BJ (cell line): Measurements from ENCODE around the gene CPEB1. TPM values are rescaled to one million over a fixed set of nuclear protein-coding genes. Genes with fewer than 3 reads are reported as not detected.

Source experiments
- CTCF ChIA-PET: fragments of 350-600 bp; formaldehyde crosslinking; extraction: SDS; loops from one replicate; lab custom pipeline; 2021; ENCODE audit warnings: antibody characterized with exemption, inconsistent platforms; lab: Yijun Ruan, JAX
- POLR2A ChIA-PET: fragments of 300-600 bp; sonication (Branson Sonifier 250); formaldehyde crosslinking; extraction: SDS; loops from one replicate; lab custom pipeline; 2021; ENCODE audit warnings: antibody characterized with exemption; lab: Charles Lee
- DNase-seq: peaks from one replicate; pipeline ENCODE4 v3.0.0-alpha.2; 2011; ENCODE audit warnings: low read depth
- H3K27me3 ChIP-seq: 2 replicates; pipeline ENCODE4 v1.6.0; 2011; ENCODE audit warnings: low read length; ENCODE audit not compliant: control insufficient read depth, insufficient read depth
- H3K36me3 ChIP-seq: 2 replicates; pipeline ENCODE4 v1.5.1; 2011; ENCODE audit warnings: low read length; ENCODE audit not compliant: control insufficient read depth, insufficient read depth
- H3K4me3 ChIP-seq: 2 replicates; pipeline ENCODE4 v1.5.1; 2011; ENCODE audit warnings: low read depth, mild to moderate bottlenecking, control low read depth, low read length
- polyA plus RNA-seq: library from polyadenylated mRNA; depleted of rRNA; stranded (reverse); fragments of >200 nt; gene quantifications from 2 replicates; pipeline ENCODE4 v1.2.3, GENCODE V29; 2011
- TF ChIP-seq, protein P1 (sequence below): IDR thresholded peaks from 2 replicates; pipeline ENCODE4 v1.5.1; 2011; ENCODE audit warnings: low read depth, mild to moderate bottlenecking, control low read depth, inconsistent platforms, low read length, moderate library complexity; ENCODE audit not compliant: insufficient read depth

CPEB1 gene
- polyA plus RNA-seq, 1 experiment, result 4.1 TPM

DNA sequence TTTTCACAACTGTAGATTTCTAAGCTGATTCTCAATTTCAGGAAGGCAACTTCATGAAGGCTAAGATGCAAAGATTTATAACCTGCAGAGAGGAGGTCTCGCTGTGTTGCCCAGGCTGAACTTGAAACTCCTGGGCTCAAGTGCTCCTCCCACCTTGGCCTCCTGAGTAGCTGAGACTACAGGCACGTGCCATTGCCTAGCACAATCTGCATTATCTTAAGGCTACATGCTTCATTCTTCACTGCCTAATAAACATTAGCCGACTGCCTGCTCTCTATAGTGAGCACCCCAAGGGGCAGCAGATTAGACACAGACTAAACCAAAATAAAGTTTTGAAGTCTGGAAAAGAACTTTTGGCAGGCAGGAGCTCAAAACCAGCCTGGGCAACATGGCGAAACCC, 17.1 kb downstream of the CPEB1 start:
- POLR2A ChIA-PET, result no interaction called here
- H3K36me3 ChIP-seq, result no peaks in the 10 kb centered on the region
- no peak overlapping the region for H3K4me3 ChIP-seq
- no peak for DNase-seq
- TF ChIP-seq, protein P1, sequence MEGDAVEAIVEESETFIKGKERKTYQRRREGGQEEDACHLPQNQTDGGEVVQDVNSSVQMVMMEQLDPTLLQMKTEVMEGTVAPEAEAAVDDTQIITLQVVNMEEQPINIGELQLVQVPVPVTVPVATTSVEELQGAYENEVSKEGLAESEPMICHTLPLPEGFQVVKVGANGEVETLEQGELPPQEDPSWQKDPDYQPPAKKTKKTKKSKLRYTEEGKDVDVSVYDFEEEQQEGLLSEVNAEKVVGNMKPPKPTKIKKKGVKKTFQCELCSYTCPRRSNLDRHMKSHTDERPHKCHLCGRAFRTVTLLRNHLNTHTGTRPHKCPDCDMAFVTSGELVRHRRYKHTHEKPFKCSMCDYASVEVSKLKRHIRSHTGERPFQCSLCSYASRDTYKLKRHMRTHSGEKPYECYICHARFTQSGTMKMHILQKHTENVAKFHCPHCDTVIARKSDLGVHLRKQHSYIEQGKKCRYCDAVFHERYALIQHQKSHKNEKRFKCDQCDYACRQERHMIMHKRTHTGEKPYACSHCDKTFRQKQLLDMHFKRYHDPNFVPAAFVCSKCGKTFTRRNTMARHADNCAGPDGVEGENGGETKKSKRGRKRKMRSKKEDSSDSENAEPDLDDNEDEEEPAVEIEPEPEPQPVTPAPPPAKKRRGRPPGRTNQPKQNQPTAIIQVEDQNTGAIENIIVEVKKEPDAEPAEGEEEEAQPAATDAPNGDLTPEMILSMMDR, result no peak
- H3K27me3 ChIP-seq, result no peaks in the 10 kb centered on the region
- CTCF ChIA-PET, result interaction anchor here (1.4 kb wide), 1 partner anchor 10 kb away, joined by 3 read pairs; no protein-coding TSS in a partner anchor

DNA sequence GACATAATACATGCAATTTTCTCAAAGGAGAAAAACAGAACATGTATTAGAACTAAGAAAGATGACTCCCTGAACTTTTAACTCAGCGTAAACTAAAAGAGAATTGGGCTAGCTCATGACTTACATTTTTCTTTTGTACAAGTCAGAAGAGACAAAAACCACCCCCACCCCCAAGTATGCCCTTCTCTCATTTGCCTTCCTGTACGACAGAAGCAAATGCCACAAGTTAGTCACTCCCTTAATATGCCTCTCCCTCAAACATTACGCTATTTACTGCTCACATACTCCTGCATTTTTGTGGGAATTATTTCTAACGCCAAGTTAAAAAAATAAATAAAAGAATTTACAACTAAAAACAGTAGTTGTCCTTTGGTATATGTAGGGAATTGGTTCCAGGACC, 22.0 kb downstream of the CPEB1 start:
- Histone ChIP-seq H3K36me3 (no peaks in the 10 kb centered on the region), H3K27me3 (no peaks in the 10 kb centered on the region), H3K4me3 (no peak overlapping the region)
- ChIA-PET POLR2A (no interaction called here), CTCF (interaction anchor here (1.1 kb wide), 1 partner anchor 10 kb away, joined by 3 read pairs; no protein-coding TSS in a partner anchor)
- TF ChIP-seq, protein P1, result no peak
- DNase-seq, result no peak

DNA sequence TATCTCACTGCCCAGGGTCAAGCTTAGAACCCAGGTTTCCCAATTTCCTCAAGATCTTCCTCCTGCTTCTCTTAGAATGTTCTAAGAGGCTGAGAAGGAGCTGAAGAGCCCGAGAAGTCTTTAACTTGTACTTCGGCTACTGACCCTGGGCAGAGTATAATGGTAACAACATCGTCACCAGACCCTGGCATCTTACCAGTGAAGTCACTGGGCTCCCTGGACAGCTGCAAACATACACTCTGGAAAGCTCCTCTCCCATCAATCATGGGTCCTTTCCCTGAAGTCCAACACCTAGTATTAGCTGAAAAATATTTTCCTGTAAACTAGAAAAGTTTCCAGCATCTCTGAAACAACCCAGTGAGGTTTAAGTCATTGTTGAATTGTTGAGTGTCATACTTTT, 22.7 kb downstream of the CPEB1 start:
- no peak for DNase-seq
- H3K4me3 ChIP-seq, result no peak overlapping the region
- POLR2A ChIA-PET, result no interaction called here
- CTCF ChIA-PET, result interaction anchor here (1.1 kb wide), 2 partner anchors 10 to 19 kb away, joined by 3 read pairs; no protein-coding TSS in a partner anchor
- TF ChIP-seq, protein P1, result no peak
- H3K36me3 ChIP-seq, result no peaks in the 10 kb centered on the region
- H3K27me3 ChIP-seq, result no peaks in the 10 kb centered on the region

DNA sequence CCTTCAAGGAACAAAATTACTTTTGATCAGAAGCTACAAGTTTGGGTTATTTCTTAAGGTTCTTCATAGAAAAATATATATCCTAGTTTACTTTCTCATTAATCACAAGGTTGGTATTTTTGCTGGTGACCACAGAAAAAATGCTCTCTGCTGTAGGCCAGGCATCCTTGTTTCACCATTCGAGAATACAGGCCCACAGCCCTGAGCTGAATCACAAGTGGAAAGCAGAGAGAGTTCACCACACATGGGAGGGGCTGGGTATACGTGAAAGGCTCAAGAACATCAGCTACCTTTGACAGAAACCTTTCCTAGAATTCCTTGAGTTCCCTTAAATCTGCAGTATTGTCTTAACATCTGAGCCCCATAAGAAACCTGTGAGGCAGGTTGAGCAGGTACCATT, 23.2 kb downstream of the CPEB1 start:
- Histone ChIP-seq H3K4me3 (no peak overlapping the region), H3K27me3 (no peaks in the 10 kb centered on the region), H3K36me3 (no peaks in the 10 kb centered on the region)
- POLR2A ChIA-PET, result no interaction called here
- no peak for DNase-seq
- CTCF ChIA-PET, result interaction anchor here (1.1 kb wide), 1 partner anchor 19 kb away, joined by 3 read pairs; no protein-coding TSS in a partner anchor
- TF ChIP-seq, protein P1, result no peak

DNA sequence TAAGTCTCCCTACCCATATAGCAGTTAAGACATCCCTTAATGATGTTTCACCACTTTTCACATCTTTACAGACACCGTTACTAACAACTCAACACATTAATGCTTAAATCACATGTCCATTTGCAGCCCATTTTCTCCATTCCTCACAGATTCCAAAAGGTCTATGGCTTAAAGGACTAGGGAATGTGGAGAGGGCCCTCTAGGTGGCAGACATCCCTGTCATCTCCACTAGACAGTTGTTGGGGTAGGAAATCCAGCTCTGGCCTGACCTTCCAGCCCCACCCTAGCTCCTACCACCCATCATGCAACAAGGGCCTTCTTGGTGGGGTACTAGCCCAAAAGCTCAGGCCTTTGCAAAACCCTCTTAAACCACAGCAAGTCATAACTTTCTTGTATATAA, 25.2 kb downstream of the CPEB1 start:
- TF ChIP-seq, protein P1, result 0 out of 2 replicates have a peak, but pooled peaks have one; percentile 9
- Histone ChIP-seq H3K27me3 (no peaks in the 10 kb centered on the region), H3K4me3 (no peak overlapping the region), H3K36me3 (no peaks in the 10 kb centered on the region)
- ChIA-PET POLR2A (no interaction called here), CTCF (no interaction called here)
- DNase-seq, result no peak
